ENCODE results near the gene MADCAM1.

GRCh38 chr19:458091-459042 is 37.9 kb upstream of the MADCAM1 start:
- TF ChIP-seq, protein P1, sequence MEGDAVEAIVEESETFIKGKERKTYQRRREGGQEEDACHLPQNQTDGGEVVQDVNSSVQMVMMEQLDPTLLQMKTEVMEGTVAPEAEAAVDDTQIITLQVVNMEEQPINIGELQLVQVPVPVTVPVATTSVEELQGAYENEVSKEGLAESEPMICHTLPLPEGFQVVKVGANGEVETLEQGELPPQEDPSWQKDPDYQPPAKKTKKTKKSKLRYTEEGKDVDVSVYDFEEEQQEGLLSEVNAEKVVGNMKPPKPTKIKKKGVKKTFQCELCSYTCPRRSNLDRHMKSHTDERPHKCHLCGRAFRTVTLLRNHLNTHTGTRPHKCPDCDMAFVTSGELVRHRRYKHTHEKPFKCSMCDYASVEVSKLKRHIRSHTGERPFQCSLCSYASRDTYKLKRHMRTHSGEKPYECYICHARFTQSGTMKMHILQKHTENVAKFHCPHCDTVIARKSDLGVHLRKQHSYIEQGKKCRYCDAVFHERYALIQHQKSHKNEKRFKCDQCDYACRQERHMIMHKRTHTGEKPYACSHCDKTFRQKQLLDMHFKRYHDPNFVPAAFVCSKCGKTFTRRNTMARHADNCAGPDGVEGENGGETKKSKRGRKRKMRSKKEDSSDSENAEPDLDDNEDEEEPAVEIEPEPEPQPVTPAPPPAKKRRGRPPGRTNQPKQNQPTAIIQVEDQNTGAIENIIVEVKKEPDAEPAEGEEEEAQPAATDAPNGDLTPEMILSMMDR (IDR thresholded peaks at IDR 0.05) = no peak
- no peak for TF ChIP-seq EP300 (IDR thresholded peaks at IDR 0.05)

Data from ovary (tissue), 3 donors.